Epithelial cell of proximal tubule (primary cell): ENCODE results near the gene WFDC10A. TPM values are rescaled to one million over a fixed set of nuclear protein-coding genes. Genes with fewer than 3 reads are reported as not detected.

ENCODE experiments used
- DNase-seq: peaks from one replicate; pipeline ENCODE4 v3.0.0-alpha.2; 2011; ENCODE audit warnings: low read depth
- H3K4me3 ChIP-seq: 2 replicates; pipeline ENCODE4 v1.5.1; 2011; ENCODE audit warnings: low read depth, mild to moderate bottlenecking, low read length
- total RNA-seq: library from RNA; depleted of rRNA; stranded (reverse); fragments of >200 nt; gene quantifications from 2 replicates; pipeline ENCODE4 v1.2.3, GENCODE V29; 2015
- TF ChIP-seq, protein P1 (sequence below): conservative IDR thresholded peaks from 2 replicates; pipeline ENCODE4 v1.5.1; 2012; ENCODE audit warnings: low read depth, mild to moderate bottlenecking, low read length

WFDC10A gene
- total RNA-seq, 1 donor from 2014 or later = not detected

DNA sequence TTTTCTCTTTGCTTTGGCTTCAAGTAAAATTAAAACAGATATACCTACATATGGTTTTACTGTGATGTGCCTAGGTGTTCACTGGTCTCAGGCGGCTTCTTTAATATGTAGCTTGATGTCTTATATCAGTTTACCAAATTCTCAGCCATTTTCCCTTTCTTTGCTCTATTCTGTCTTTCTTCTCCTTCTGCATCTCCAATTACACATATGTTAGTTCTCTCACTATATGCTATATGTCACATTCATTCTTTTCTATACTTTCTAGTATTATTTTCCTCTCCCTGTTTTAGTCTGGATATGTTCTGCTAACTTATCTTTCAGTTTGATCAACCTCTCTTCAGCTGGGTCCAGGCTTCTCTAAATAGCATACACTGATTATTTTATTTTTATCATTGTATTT is 36.0 kb upstream of the WFDC10A start:
- no peak for DNase-seq
- no peak overlapping the region for H3K4me3 ChIP-seq
- TF ChIP-seq, protein P1, sequence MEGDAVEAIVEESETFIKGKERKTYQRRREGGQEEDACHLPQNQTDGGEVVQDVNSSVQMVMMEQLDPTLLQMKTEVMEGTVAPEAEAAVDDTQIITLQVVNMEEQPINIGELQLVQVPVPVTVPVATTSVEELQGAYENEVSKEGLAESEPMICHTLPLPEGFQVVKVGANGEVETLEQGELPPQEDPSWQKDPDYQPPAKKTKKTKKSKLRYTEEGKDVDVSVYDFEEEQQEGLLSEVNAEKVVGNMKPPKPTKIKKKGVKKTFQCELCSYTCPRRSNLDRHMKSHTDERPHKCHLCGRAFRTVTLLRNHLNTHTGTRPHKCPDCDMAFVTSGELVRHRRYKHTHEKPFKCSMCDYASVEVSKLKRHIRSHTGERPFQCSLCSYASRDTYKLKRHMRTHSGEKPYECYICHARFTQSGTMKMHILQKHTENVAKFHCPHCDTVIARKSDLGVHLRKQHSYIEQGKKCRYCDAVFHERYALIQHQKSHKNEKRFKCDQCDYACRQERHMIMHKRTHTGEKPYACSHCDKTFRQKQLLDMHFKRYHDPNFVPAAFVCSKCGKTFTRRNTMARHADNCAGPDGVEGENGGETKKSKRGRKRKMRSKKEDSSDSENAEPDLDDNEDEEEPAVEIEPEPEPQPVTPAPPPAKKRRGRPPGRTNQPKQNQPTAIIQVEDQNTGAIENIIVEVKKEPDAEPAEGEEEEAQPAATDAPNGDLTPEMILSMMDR = no peak

DNA sequence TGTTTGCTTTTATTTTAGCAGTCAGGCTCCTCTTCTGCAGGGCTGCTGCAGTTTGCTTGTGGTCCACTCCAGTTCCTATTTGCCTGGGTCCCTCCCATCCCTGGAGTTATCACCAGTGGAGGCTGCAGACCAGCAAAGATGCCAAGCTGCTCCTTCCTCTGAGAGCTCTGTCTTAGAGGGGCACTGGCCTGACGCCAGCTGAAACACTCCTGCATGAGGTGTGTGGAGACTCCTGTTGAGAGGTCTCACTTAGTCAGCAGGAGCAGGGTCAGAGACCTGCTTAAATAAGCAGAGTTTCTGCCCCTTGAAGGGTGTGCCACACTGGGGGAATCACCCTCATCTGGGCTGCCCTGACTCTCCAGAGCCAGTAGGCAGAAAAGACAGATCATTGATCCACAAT is 34.3 kb upstream of the WFDC10A start:
- no peak for DNase-seq
- H3K4me3 ChIP-seq = no peak overlapping the region

GRCh38 chr20:45607810-45608209 is 21.7 kb upstream of the WFDC10A start:
- TF ChIP-seq, protein P1 = no peak
- no peak overlapping the region for H3K4me3 ChIP-seq
- DNase-seq = no peak

More for the DNA sequence above, 34.3 kb upstream of the WFDC10A start:
- TF ChIP-seq, protein P1 = no peak

- TF ChIP-seq, protein P1 = no peak
- no peak overlapping the region for H3K4me3 ChIP-seq
- no peak for DNase-seq
Observed at GRCh38 chr20:45611054-45611453, 18.5 kb upstream of the WFDC10A start.

- TF ChIP-seq, protein P1 = no peak
- H3K4me3 ChIP-seq = no peak overlapping the region
- no peak for DNase-seq
Observed at GRCh38 chr20:45612314-45612713, 17.2 kb upstream of the WFDC10A start.

DNA sequence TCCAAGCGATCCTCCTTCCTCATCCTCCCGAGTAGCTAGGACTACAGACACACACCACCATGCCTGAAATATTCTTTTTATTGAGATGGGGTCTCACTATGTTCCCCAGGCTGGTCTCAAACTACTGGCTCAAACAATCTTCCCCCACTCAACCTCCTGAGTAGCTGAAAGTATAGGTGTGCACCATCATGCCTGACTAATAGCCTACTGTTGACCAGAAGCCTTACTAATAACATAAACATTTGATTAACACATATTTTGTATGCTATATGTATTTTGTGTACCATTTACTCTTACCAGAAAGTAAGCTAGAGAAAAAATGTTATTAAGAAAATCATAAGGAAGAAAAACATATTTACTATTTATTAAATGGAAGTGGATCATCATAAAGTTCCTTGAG is 11.9 kb upstream of the WFDC10A start:
- TF ChIP-seq, protein P1 = no peak
- DNase-seq = no peak
- H3K4me3 ChIP-seq = no peak overlapping the region

GRCh38 chr20:45621593-45621992 is 7.9 kb upstream of the WFDC10A start:
- no peak overlapping the region for H3K4me3 ChIP-seq
- TF ChIP-seq, protein P1 = no peak
- DNase-seq = no peak
